ENCODE data around the gene AKNA. TPM values are rescaled to one million over a fixed set of nuclear protein-coding genes. Genes with fewer than 3 reads are reported as not detected.

AKNA gene
- total RNA-seq, 1 donor = 27.9 TPM

DNA sequence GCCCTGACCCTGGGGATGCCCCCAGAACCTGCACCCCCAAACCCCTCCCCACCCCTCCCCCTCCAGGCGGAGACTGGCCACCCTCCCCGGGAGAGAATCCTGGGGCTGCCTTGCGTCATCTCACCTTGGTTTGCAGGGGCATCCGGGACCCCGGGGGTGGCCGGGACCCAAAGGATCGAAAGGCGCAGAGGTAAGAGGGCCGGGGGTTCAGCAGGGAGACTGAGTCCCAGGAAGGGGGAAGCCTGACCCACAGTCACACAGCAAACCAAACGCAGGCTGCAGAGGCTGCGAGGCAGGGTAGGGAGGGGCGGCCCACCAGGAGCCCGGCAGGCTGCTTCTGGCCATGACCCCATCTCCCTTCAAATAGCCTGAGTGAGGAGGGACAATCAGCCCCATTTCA is 98.7 kb downstream of the AKNA start:
- H3K9me3 ChIP-seq (ENCODE audit: low read depth, low read length) = no peaks in the 10 kb centered on the region
- TF ChIP-seq, protein P1, sequence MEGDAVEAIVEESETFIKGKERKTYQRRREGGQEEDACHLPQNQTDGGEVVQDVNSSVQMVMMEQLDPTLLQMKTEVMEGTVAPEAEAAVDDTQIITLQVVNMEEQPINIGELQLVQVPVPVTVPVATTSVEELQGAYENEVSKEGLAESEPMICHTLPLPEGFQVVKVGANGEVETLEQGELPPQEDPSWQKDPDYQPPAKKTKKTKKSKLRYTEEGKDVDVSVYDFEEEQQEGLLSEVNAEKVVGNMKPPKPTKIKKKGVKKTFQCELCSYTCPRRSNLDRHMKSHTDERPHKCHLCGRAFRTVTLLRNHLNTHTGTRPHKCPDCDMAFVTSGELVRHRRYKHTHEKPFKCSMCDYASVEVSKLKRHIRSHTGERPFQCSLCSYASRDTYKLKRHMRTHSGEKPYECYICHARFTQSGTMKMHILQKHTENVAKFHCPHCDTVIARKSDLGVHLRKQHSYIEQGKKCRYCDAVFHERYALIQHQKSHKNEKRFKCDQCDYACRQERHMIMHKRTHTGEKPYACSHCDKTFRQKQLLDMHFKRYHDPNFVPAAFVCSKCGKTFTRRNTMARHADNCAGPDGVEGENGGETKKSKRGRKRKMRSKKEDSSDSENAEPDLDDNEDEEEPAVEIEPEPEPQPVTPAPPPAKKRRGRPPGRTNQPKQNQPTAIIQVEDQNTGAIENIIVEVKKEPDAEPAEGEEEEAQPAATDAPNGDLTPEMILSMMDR (IDR thresholded peaks at IDR 0.05; ENCODE audit: extremely low read depth, low read depth, low read length) = no peak
- H2AFZ ChIP-seq (ENCODE audit: low read length) = no peak overlapping the region
- no peak overlapping the region for H3K27ac ChIP-seq (ENCODE audit: low read depth, low read length)
- H3K36me3 ChIP-seq (ENCODE audit: insufficient read depth, low read length) = peaks cover 12% of the 10 kb centered on the region
- no peaks in the 10 kb centered on the region for H3K27me3 ChIP-seq (ENCODE audit: insufficient read depth, low read length)
- no peaks in the 10 kb centered on the region for H3K79me2 ChIP-seq (ENCODE audit: insufficient read depth, low read length)
- no peak for DNase-seq (ENCODE audit: insufficient read length, low spot score, missing footprints)
- no peaks in the 10 kb centered on the region for H4K20me1 ChIP-seq (ENCODE audit: insufficient read depth, low read length)
- H3K4me3 ChIP-seq (ENCODE audit: insufficient read depth, low read length) = no peak overlapping the region
- H3K4me1 ChIP-seq (ENCODE audit: insufficient read depth, low read length) = peaks cover 17% of the 10 kb centered on the region
- H3K4me2 ChIP-seq (ENCODE audit: insufficient read depth, low read length) = no peak overlapping the region

DNA sequence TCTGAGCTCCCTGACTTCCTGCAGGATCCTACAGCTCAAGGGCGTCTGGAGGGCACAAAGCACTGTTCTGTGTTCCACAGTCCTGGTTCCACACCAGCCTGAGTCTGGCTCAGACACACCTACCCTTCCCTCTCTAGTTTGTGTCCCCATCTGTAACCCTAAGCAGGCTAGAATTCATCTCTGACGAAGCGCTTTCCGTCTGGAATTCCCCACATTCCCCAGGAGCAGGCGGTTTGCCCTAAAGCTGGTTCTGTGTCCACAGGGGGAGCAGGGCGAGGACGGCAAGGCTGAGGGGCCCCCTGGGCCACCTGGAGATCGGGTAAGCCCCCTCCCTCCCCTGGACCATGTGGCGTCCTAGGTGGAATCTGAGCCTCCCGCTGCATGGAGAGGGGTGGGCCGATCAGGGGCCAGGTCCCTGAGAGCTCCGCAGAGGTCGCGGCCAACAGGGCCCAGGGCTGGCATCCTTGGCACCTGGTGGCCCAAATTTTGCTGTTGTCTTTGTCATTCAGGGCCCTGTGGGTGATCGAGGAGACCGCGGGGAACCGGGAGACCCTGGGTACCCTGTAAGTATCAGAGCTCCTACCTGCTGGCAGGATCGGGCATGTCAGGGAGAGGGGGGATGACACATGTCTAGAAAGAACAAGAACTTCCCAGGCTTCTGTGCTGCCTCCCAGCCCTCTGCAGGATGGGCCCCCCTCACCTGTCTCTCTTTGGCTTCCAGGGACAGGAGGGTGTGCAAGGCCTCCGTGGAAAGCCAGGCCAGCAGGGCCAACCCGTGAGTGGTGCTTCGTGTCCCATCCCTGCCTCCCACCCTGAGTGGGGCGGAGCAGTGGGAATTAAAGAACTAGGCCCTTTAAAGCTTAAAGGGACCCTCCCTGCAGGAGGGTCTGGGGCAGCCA is 99.3 kb downstream of the AKNA start:
- no peaks in the 10 kb centered on the region for H3K9me3 ChIP-seq (ENCODE audit: low read depth, low read length)
- no peaks in the 10 kb centered on the region for H4K20me1 ChIP-seq (ENCODE audit: insufficient read depth, low read length)
- peaks cover 17% of the 10 kb centered on the region for H3K4me1 ChIP-seq (ENCODE audit: insufficient read depth, low read length)
- H3K27ac ChIP-seq (ENCODE audit: low read depth, low read length) = peak overlapping the region; percentile 19
- no peak overlapping the region for H3K4me3 ChIP-seq (ENCODE audit: insufficient read depth, low read length)
- peaks cover 11% of the 10 kb centered on the region for H3K36me3 ChIP-seq (ENCODE audit: insufficient read depth, low read length)
- H2AFZ ChIP-seq (ENCODE audit: low read length) = no peak overlapping the region
- no peak overlapping the region for H3K4me2 ChIP-seq (ENCODE audit: insufficient read depth, low read length)
- no peaks in the 10 kb centered on the region for H3K79me2 ChIP-seq (ENCODE audit: insufficient read depth, low read length)
- DNase-seq (ENCODE audit: insufficient read length, low spot score, missing footprints) = peak; percentile 77
- TF ChIP-seq, protein P1 (IDR thresholded peaks at IDR 0.05; ENCODE audit: extremely low read depth, low read depth, low read length) = no peak
- H3K27me3 ChIP-seq (ENCODE audit: insufficient read depth, low read length) = no peaks in the 10 kb centered on the region

DNA sequence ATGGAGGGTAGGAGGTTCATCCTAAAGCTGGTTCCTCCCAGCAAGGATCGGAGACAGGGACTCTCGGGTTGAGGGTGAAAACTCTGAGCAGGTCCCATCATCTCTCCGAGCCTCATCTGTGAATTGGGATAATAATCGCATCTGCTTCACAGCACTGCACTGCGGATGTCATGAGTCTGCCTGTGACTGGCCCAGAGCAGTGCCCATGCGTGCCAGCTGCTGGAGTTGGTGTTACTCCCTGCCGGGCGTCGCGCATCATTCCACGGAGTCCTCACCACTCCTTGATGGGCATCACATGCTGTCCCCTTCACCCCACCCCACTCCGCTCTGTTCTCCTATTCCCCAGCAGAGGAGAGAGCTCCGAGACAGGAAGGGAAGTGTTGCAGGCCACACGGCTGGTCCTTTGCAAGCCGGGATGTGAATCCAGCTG is 100.0 kb downstream of the AKNA start:
- H3K27ac ChIP-seq (ENCODE audit: low read depth, low read length) = peak overlapping the region; percentile 19
- DNase-seq (ENCODE audit: insufficient read length, low spot score, missing footprints) = peak; percentile 79
- no peaks in the 10 kb centered on the region for H3K9me3 ChIP-seq (ENCODE audit: low read depth, low read length)
- no peaks in the 10 kb centered on the region for H3K27me3 ChIP-seq (ENCODE audit: insufficient read depth, low read length)
- no peaks in the 10 kb centered on the region for H3K79me2 ChIP-seq (ENCODE audit: insufficient read depth, low read length)
- no peak overlapping the region for H3K4me3 ChIP-seq (ENCODE audit: insufficient read depth, low read length)
- H3K36me3 ChIP-seq (ENCODE audit: insufficient read depth, low read length) = peaks cover 7% of the 10 kb centered on the region
- H3K4me1 ChIP-seq (ENCODE audit: insufficient read depth, low read length) = peaks cover 23% of the 10 kb centered on the region
- H2AFZ ChIP-seq (ENCODE audit: low read length) = no peak overlapping the region
- no peak overlapping the region for H3K4me2 ChIP-seq (ENCODE audit: insufficient read depth, low read length)
- H4K20me1 ChIP-seq (ENCODE audit: insufficient read depth, low read length) = no peaks in the 10 kb centered on the region
- TF ChIP-seq, protein P1 (IDR thresholded peaks at IDR 0.05; ENCODE audit: extremely low read depth, low read depth, low read length) = no peak

DNA sequence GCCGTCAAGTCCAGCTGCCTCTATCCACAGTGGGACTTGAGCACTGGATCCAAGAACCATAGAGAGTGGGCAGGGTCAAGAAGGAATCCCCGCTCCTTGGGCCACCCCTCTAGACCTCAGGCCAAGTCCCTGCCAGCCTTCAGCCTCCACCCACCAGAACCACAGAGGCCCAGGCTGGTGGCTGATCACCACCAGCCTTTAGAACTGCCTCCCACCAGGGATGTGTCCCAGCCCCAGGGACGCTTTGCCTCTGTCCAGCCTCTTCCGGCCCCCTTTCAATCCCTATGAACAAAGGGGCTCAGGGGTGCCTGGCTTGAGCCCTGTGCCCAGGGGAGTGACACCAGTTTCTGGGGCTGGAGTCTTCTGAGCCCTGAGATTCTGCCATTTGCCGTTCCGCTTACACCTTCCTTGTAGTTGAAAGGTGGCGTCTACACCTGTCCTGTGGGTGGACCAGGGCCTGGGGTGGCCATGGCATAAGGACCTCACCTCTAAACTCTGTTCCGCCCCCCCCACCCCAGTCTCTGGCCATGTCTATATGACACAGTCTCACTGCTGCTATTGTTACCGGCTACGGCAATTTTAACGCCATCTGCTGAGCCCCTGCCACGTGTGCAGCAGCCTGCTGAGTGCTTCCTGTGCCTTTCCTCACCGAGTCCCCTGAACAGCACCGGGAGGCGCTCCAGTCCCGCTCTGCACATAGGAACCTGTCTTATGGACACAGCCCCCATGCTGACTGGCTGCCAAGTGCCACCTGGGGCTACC is 100.6 kb downstream of the AKNA start:
- Histone ChIP-seq H3K4me2 (ENCODE audit: insufficient read depth, low read length) (no peak overlapping the region), H3K27ac (ENCODE audit: low read depth, low read length) (no peak overlapping the region), H4K20me1 (ENCODE audit: insufficient read depth, low read length) (no peaks in the 10 kb centered on the region), H3K27me3 (ENCODE audit: insufficient read depth, low read length) (no peaks in the 10 kb centered on the region), H3K4me1 (ENCODE audit: insufficient read depth, low read length) (peaks cover 27% of the 10 kb centered on the region), H3K4me3 (ENCODE audit: insufficient read depth, low read length) (no peak overlapping the region), H3K9me3 (ENCODE audit: low read depth, low read length) (no peaks in the 10 kb centered on the region), H2AFZ (ENCODE audit: low read length) (no peak overlapping the region), H3K36me3 (ENCODE audit: insufficient read depth, low read length) (peaks cover under 1% of the 10 kb centered on the region), H3K79me2 (ENCODE audit: insufficient read depth, low read length) (no peaks in the 10 kb centered on the region)
- TF ChIP-seq, protein P1 (IDR thresholded peaks at IDR 0.05; ENCODE audit: extremely low read depth, low read depth, low read length) = no peak
- peak; percentile 13 for DNase-seq (ENCODE audit: insufficient read length, low spot score, missing footprints)
